HepG2 (cell line): ENCODE measurements around the gene ZBTB7C. TPM values are rescaled to one million over a fixed set of nuclear protein-coding genes. Genes with fewer than 3 reads are reported as not detected.

Source experiments
- ATAC-seq: fragments of 200-7000 bp; cut with Tn5 transposase; 3 replicates; pipeline ENCODE4 v1.9.1; 2020; ENCODE audit warnings: mild to moderate bottlenecking, moderate library complexity
- BruUV-seq: library from RNA; stranded (reverse); fragments of 400-500 nt; replicated peaks from 2 replicates; lab custom pipeline; 2021; lab: Mats Ljungman, UMichigan
- CTCF ChIA-PET: fragments of 300-600 bp; formaldehyde crosslinking; extraction: SDS; loops from one replicate; lab custom pipeline; 2021; ENCODE audit warnings: low total read pairs, inconsistent platforms, low intra/inter-chr PET ratio; lab: Yijun Ruan, JAX
- POLR2A ChIA-PET: fragments of 350-600 bp; sonication (Branson Sonifier 250); formaldehyde crosslinking; loops from one replicate; lab custom pipeline; 2020; ENCODE audit warnings: antibody characterized with exemption, inconsistent platforms; lab: Yijun Ruan, JAX
- DNase-seq: peaks from one replicate; pipeline ENCODE4 v3.0.0-alpha.2; 2015; ENCODE audit warnings: low spot score
- FAIRE-seq: peaks from 3 replicates; lab custom pipeline; 2011; peaks lifted over from hg19 to GRCh38; lab: Jason Lieb, UNC
- H2AFZ ChIP-seq: one replicate; pipeline ENCODE4 v1.6.1; 2011; ENCODE audit warnings: low read length, inconsistent platforms
- H3K27ac ChIP-seq: fragments of 300-600 bp; 3 replicates; pipeline ENCODE4 v1.8.0; 2011; ENCODE audit warnings: mixed run types, mild to moderate bottlenecking, mixed read lengths, low read length, inconsistent platforms; ENCODE audit not compliant: insufficient read depth; ENCODE audit errors: extremely low read length
- H3K27me3 ChIP-seq, 2 experiments: fragments of 200-600 bp in 1 of 2; 2 replicates in 1 of 2; 3 replicates in 1 of 2; pipeline versions ENCODE4 v1.6.0 to v1.8.0; 2011; ENCODE audit warnings: low read length in 2 of 2, mild to moderate bottlenecking in 2 of 2, moderate library complexity in 2 of 2, inconsistent platforms in 1 of 2; ENCODE audit not compliant: insufficient read depth in 2 of 2, control insufficient read depth in 1 of 2
- H3K36me3 ChIP-seq, 2 experiments: fragments of 200-600 bp in 1 of 2; replicated peaks in 1 of 2; 2 replicates in 1 of 2; 3 replicates in 1 of 2; pipeline versions ENCODE4 v1.5.1 to v1.8.0; 2011; ENCODE audit warnings: low read length in 2 of 2, inconsistent platforms in 1 of 2; ENCODE audit not compliant: insufficient read depth in 2 of 2, control insufficient read depth in 1 of 2
- H3K4me1 ChIP-seq: 2 replicates; pipeline ENCODE4 v1.5.1; 2012; ENCODE audit warnings: low read length, inconsistent platforms; ENCODE audit not compliant: insufficient read depth
- H3K4me2 ChIP-seq: 2 replicates; pipeline ENCODE4 v1.6.0; 2011; ENCODE audit warnings: low read depth, low read length, inconsistent platforms
- H3K4me3 ChIP-seq, 3 experiments: fragments of 200-600 bp in 1 of 3; sonication (generic), shearing (Covaris generic) in 1 of 3; replicated peaks in 1 of 3; 2 replicates each; pipeline ENCODE4 v1.5.1; 2011 to 2016; ENCODE audit warnings: low read length in 3 of 3, inconsistent platforms in 2 of 3, low read depth in 2 of 3, mild to moderate bottlenecking in 2 of 3, control low read depth in 1 of 3, mixed read lengths in 1 of 3; ENCODE audit not compliant: insufficient read depth in 1 of 3
- H3K79me2 ChIP-seq: one replicate; pipeline ENCODE4 v1.6.1; 2011; ENCODE audit warnings: low read length, inconsistent platforms; ENCODE audit not compliant: insufficient read depth
- H3K9ac ChIP-seq: 2 replicates; pipeline ENCODE4 v1.6.0; 2011; ENCODE audit warnings: mild to moderate bottlenecking, low read depth, low read length, inconsistent platforms; ENCODE audit not compliant: insufficient read depth
- H3K9me3 ChIP-seq: 2 replicates; pipeline ENCODE4 v1.5.1; 2012; ENCODE audit warnings: mild to moderate bottlenecking, low read length
- H4K20me1 ChIP-seq: 2 replicates; pipeline ENCODE4 v1.6.0; 2011; ENCODE audit warnings: inconsistent platforms, mild to moderate bottlenecking, low read length, moderate library complexity; ENCODE audit not compliant: insufficient read depth
- CTCF ChIP-seq: sonication (generic); formaldehyde crosslinking; IDR thresholded peaks from 2 replicates; pipeline ENCODE4 v1.5.0; 2020; ENCODE audit warnings: mild to moderate bottlenecking, missing genetic modification reagents, moderate library complexity
- ESRRA ChIP-seq: sonication (generic); formaldehyde crosslinking; IDR thresholded peaks from 2 replicates; pipeline ENCODE4 v1.5.1; 2020; ENCODE audit warnings: mild to moderate bottlenecking, low read depth, missing genetic modification reagents
- ETV6 ChIP-seq: sonication (generic); formaldehyde crosslinking; conservative IDR thresholded peaks from 2 replicates; pipeline ENCODE4 v1.4.0; 2020; ENCODE audit warnings: missing genetic modification reagents
- EZH2 ChIP-seq: conservative IDR thresholded peaks from 2 replicates; pipeline ENCODE4 v1.6.1; 2012; ENCODE audit warnings: mild to moderate bottlenecking, low read depth, low read length, moderate library complexity
- GRHL1 ChIP-seq: sonication (generic); formaldehyde crosslinking; conservative IDR thresholded peaks from 2 replicates; pipeline ENCODE4 v1.8.0; 2022; ENCODE audit warnings: missing genetic modification reagents
- HNF4A ChIP-seq: sonication (generic); formaldehyde crosslinking; IDR thresholded peaks from 2 replicates; pipeline ENCODE4 v1.4.0; 2020; ENCODE audit warnings: missing genetic modification reagents
- HOXA3 ChIP-seq: sonication (generic); formaldehyde crosslinking; IDR thresholded peaks from 2 replicates; pipeline ENCODE4 v1.5.0; 2020; ENCODE audit warnings: missing genetic modification reagents
- MED13 ChIP-seq: sonication (generic); formaldehyde crosslinking; IDR thresholded peaks from 2 replicates; pipeline ENCODE4 v1.5.0; 2020; ENCODE audit warnings: missing genetic modification reagents
- TERF1 ChIP-seq: sonication (generic); formaldehyde crosslinking; IDR thresholded peaks from 2 replicates; pipeline ENCODE4 v1.8.0; 2022; ENCODE audit warnings: mild to moderate bottlenecking, missing genetic modification reagents, moderate library complexity
- ZBED4 ChIP-seq: sonication (generic); formaldehyde crosslinking; IDR thresholded peaks from 2 replicates; pipeline ENCODE4 v1.4.0; 2020; ENCODE audit warnings: missing genetic modification reagents, borderline replicate concordance
- ZBTB43 ChIP-seq: sonication (generic); formaldehyde crosslinking; conservative IDR thresholded peaks from 2 replicates; pipeline ENCODE4 v1.4.0; 2020; ENCODE audit warnings: missing genetic modification reagents
- ZFP36L2 ChIP-seq: sonication (generic); formaldehyde crosslinking; IDR thresholded peaks from 2 replicates; pipeline ENCODE4 v1.4.0; 2020; ENCODE audit warnings: missing genetic modification reagents
- ZIK1 ChIP-seq: sonication (generic); formaldehyde crosslinking; IDR thresholded peaks from 2 replicates; pipeline ENCODE4 v1.5.0; 2020; ENCODE audit warnings: mild to moderate bottlenecking, low read depth, missing genetic modification reagents, borderline replicate concordance
- WGBS: methylation state at CpG from one replicate; pipeline ENCODE4 v1.1.6; 2017; ENCODE audit warnings: low lambda C conversion rate; 5-methylcytosine and 5-hydroxymethylcytosine counted together
- in situ Hi-C: cut with HindIII; loops from 2 replicates; pipeline ENCODE4 v1.10.0; 2017; ENCODE audit warnings: low pct_unique_long_range_greater_than_20kb; ENCODE audit not compliant: extremely low pct_ligation_motif_present
- intact Hi-C: fragments of 100-400 bp; cut with micrococcal nuclease; formaldehyde crosslinking; loops from one replicate; pipeline ENCODE4 v1.10.0; 2022; ENCODE audit not compliant: unreplicated experiment
- polyA plus RNA-seq, 8 experiments: library from polyadenylated mRNA; depleted of rRNA in 3 of 8; stranded (reverse) in 7 of 8; unstranded in 1 of 8; fragments of >200 nt; fragmentation: Illumina TruSeq in 4 of 8; extraction: Trizol in 4 of 8; gene quantifications; 2 replicates each; pipeline versions ENCODE4 v1.2.1 to v1.2.3, GENCODE V29; 2011 to 2016; ENCODE audit warnings: low read depth in 4 of 8, missing spikeins in 1 of 8, mixed read lengths in 1 of 8; ENCODE audit not compliant: insufficient read depth in 1 of 8
- total RNA-seq, 5 experiments: library from RNA; depleted of rRNA; stranded (reverse); fragments of >200 nt; fragmentation: Illumina TruSeq; extraction: Trizol; gene quantifications; 2 replicates each; pipeline ENCODE4 v1.2.3, GENCODE V29; 2016; ENCODE audit warnings: low read depth in 1 of 5

Gene ZBTB7C
- total and polyA plus RNA-seq, 2 of the 13 experiments (the other 11 are each of a cell fraction or from before 2014, with no cell fraction given) = 0.01 to 0.04 TPM

- TF ChIP-seq CTCF (CRISPR knock-in tag) (peak; percentile 44), ETV6 (CRISPR knock-in tag) (no peak)
- TF ChIP-seq, all 625 proteins: peak for 2
Measured at GRCh38 chr18:48345596-48345995, 63.6 kb downstream of the ZBTB7C start (continued).

DNA sequence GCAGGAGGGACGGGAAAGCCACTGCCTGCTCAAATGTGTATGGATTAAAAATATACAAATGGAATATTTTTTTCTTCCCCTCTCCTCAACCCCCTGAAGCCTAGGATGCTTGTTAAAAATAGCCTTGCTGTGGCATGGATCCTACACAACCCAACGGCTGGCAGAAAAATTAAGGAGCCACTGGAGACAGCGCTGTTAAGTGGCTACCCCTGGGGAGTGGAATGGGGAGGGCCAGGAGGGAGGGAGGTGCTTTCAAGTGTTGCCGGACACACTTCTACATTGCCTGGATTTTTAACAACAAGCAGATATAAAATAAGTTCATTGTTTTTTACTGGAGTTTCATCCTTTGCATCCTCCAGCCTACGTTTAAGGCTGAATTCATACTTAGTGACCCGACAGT, 66.6 kb downstream of the ZBTB7C start:
- ChIA-PET POLR2A (no interaction called here), CTCF (no interaction called here)
- FAIRE-seq (no peak), DNase-seq (no peak), ATAC-seq (no peak)
- Histone ChIP-seq H3K36me3 (no peaks in the 10 kb centered on the region), H3K9ac (no peak overlapping the region), H3K27me3 (peaks cover 1 to 41% of the 10 kb centered on the region in 2 experiments; a peak in 4 of 5 replicates), H3K4me1 (no peaks in the 10 kb centered on the region), H2AFZ (no peak overlapping the region), H3K79me2 (no peaks in the 10 kb centered on the region), H3K4me2 (no peak overlapping the region), H3K9me3 (no peaks in the 10 kb centered on the region), H3K27ac (no peak overlapping the region), H3K4me3 (no peak overlapping the region), H4K20me1 (no peaks in the 10 kb centered on the region)
- in situ Hi-C loops (loop anchor here (10.0 kb wide), 1 partner anchor 308 kb away; no protein-coding TSS in a partner anchor), intact Hi-C loops (no loop called here)
- WGBS = 17% methylated on average over 6 of the region's 6 CpGs
- BruUV-seq = no TSS peak
- no peak for TF ChIP-seq ZFP36L2 (CRISPR knock-in tag)
- TF ChIP-seq ZIK1 (CRISPR knock-in tag) = no peak
- no peak for TF ChIP-seq ZBED4
- TF ChIP-seq EZH2 = no peak
- no peak for TF ChIP-seq MED13 (CRISPR knock-in tag)
- no peak for TF ChIP-seq ESRRA (CRISPR knock-in tag)
- no peak for TF ChIP-seq ZBTB43 (CRISPR knock-in tag)
- no peak for TF ChIP-seq HOXA3 (CRISPR knock-in tag)
- no peak for TF ChIP-seq TERF1 (CRISPR knock-in tag)
- no peak for TF ChIP-seq GRHL1
- TF ChIP-seq HNF4A (CRISPR knock-in tag) = no peak
